Skeletal muscle tissue (tissue), 4 donors: ENCODE measurements around the gene SPINK1. TPM values are rescaled to one million over a fixed set of nuclear protein-coding genes. Genes with fewer than 3 reads are reported as not detected.

Experiments used
- H3K27ac ChIP-seq: one replicate; pipeline ENCODE4 v1.7.0; 2013; ENCODE audit warnings: mild to moderate bottlenecking, low read depth, low read length, inconsistent platforms
- H3K27me3 ChIP-seq, 3 donors: one replicate each; pipeline ENCODE4 v1.7.0; 2013; ENCODE audit warnings: low read length in 3 of 3; ENCODE audit not compliant: control insufficient read depth in 3 of 3, insufficient read depth in 3 of 3
- H3K36me3 ChIP-seq, 3 donors: one replicate each; pipeline ENCODE4 v1.7.0; 2013; ENCODE audit warnings: low read length in 3 of 3; ENCODE audit not compliant: control insufficient read depth in 3 of 3, insufficient read depth in 3 of 3
- H3K4me1 ChIP-seq, 3 donors: one replicate each; pipeline ENCODE4 v1.7.0; 2013; ENCODE audit warnings: low read length in 3 of 3, mild to moderate bottlenecking in 3 of 3; ENCODE audit not compliant: control insufficient read depth in 3 of 3, insufficient read depth in 3 of 3
- H3K4me3 ChIP-seq, 3 donors: one replicate each; pipeline ENCODE4 v1.7.0; 2013; ENCODE audit warnings: low read length in 3 of 3
- H3K9ac ChIP-seq, 3 donors: one replicate each; pipeline ENCODE4 v1.7.0; 2013; ENCODE audit warnings: low read length in 3 of 3, mild to moderate bottlenecking in 3 of 3, moderate library complexity in 2 of 3, low read depth in 1 of 3
- H3K9me3 ChIP-seq, 3 donors: one replicate each; pipeline ENCODE4 v1.7.0; 2013; ENCODE audit warnings: low read length in 3 of 3; ENCODE audit not compliant: control insufficient read depth in 3 of 3
- total RNA-seq: library from RNA; depleted of rRNA; stranded (reverse); fragments of >200 nt; gene quantifications from one replicate; pipeline ENCODE4 v1.2.3, GENCODE V29; 2014
- donor health status: Osteomylitis.

The SPINK1 gene
- total RNA-seq, 1 donor from 2014 or later, result not detected

DNA sequence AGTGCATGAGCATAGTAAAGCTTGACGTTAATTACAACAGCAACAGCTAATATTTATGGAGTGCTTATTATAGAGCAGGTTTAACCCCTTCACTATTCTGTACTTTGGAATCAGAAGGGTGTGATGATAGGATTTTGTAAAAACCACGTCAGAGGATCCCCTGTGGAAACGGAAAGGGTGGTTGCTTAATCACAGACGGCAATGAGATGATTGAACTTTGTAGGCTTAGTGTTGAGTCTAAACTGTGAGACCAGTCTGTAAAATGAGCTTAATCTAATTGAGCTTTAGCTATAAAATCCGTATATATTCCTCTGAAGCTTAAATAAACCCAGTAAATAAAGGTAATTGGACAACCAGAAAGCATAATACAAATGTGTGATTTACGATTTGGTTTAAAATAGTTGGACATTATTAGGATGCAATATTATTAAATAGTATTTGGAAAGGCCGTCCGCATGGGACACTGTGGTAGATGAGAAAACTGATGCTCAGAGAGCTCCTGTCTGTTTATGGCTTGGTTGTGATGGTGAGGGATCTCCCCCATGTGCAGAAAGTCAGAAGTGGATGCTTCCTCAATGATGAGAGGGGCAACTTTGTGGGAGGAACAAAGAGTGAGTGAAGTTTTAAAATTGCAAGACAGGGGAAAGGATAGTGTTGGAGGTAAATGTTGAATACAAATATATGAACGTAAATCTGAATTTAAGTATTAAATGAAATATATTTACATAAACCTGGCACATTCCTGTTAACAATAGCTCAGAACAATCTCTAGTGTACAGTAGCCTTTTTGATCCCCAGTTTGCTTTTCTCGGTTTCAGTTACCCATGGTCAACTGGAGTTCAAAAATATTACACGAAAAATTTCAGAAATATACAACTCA lies 23.7 kb upstream of the SPINK1 start:
- Histone ChIP-seq H3K9me3 (no peaks in the 10 kb centered on the region), H3K4me3 (no peak overlapping the region), H3K27ac (no peak overlapping the region), H3K27me3 (no peaks in the 10 kb centered on the region), H3K36me3 (no peaks in the 10 kb centered on the region), H3K9ac (no peak overlapping the region), H3K4me1 (no peaks in the 10 kb centered on the region)

DNA sequence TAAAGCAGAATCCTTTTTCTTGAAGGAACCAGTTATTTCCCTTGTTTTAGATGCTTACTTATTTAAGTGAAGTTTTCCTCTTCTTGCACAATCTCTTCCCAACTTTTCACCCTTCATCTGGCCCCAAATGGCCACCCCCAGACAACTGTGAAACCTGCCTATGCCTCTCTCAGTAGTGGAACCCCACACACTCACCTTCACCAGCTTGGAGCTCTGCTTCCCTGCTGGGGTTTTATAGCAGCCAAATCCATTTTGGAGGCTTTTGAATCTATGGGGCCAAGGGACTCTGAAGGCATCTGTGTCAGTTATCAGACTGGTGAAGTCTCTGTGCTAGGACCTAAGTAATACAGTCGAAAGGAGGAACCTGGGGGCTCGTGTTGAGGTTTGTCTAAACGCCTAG lies 22.9 kb upstream of the SPINK1 start:
- no peak overlapping the region for H3K9ac ChIP-seq
- H3K4me3 ChIP-seq, result no peak overlapping the region
- H3K27me3 ChIP-seq, result no peaks in the 10 kb centered on the region
- no peaks in the 10 kb centered on the region for H3K36me3 ChIP-seq
- no peak overlapping the region for H3K27ac ChIP-seq
- H3K4me1 ChIP-seq, result no peaks in the 10 kb centered on the region
- H3K9me3 ChIP-seq, result no peaks in the 10 kb centered on the region

DNA sequence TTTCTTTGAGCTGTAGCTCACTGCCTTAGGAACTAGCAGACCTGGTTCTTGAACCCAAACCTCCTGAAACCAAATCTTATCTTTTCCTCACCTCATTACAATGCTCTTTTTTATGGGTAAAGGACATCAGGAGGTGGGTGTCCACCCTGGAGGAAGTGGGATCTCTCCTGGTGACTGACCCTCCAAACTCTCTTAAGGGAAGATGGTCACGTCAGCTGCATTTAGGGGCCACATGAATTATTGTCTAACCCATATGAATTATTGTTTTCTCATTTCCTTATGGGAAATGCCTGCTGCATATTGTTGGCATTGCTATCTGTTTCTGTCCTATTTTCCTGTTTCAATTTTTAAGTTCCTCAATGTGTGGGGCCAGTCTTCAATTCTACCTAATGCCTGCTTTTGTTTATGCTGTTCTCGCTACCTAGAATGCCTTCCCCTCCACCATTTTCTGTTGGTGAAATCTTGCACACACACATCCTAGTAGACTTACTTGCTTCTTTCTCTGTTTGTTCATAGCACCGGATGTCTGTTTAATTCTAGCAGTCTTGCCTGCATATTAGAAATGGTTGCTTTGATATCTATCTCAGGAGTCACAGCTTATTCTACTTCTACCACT lies 22.0 kb upstream of the SPINK1 start:
- no peaks in the 10 kb centered on the region for H3K9me3 ChIP-seq
- no peaks in the 10 kb centered on the region for H3K4me1 ChIP-seq
- no peak overlapping the region for H3K9ac ChIP-seq
- H3K27me3 ChIP-seq, result no peaks in the 10 kb centered on the region
- no peak overlapping the region for H3K4me3 ChIP-seq
- no peak overlapping the region for H3K27ac ChIP-seq
- H3K36me3 ChIP-seq, result no peaks in the 10 kb centered on the region

DNA sequence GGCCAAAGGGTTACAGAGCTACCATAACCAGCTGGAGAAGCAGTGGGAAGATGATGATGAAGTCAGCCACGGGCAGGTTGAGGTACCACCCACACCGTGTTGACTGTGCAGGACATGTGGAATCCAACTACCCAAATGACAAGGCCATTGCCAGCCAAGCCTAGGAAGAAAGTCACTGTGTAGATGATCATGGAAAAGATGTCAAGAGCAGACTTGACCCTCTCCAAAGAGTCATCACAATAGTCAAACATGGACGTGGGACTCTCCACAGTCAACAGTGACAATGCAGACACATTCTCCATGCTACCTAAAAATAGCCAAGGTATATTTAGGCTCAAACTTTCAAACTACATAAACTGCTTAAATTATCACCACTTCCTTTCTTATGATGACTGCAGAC lies 20.9 kb upstream of the SPINK1 start:
- no peak overlapping the region for H3K4me3 ChIP-seq
- H3K4me1 ChIP-seq, result no peaks in the 10 kb centered on the region
- H3K27me3 ChIP-seq, result no peaks in the 10 kb centered on the region
- H3K9ac ChIP-seq, result no peak overlapping the region
- no peaks in the 10 kb centered on the region for H3K36me3 ChIP-seq
- no peaks in the 10 kb centered on the region for H3K9me3 ChIP-seq
- H3K27ac ChIP-seq, result no peak overlapping the region

DNA sequence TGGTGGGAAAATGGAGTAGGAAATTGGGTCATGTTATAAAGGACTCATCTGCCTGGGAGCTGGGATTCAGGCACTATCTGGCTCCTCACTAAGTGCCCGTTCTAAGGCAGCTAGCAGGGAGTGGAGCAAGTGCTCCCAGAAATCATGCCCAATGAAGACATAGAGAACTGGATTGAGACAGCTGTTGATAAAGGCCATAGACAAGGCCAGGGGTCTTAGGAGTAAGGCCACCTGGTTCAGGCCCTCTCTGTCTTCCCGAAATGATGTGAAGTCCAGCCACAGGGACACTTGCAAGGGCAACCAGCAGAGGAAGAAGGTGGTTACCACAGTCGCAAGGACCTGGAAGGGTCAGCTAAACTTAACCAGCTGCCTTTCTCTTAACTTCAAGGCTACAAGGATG lies 20.1 kb upstream of the SPINK1 start:
- Histone ChIP-seq H3K4me1 (no peaks in the 10 kb centered on the region), H3K27ac (no peak overlapping the region), H3K9me3 (no peaks in the 10 kb centered on the region), H3K36me3 (no peaks in the 10 kb centered on the region), H3K27me3 (no peaks in the 10 kb centered on the region), H3K4me3 (no peak overlapping the region), H3K9ac (no peak overlapping the region)

DNA sequence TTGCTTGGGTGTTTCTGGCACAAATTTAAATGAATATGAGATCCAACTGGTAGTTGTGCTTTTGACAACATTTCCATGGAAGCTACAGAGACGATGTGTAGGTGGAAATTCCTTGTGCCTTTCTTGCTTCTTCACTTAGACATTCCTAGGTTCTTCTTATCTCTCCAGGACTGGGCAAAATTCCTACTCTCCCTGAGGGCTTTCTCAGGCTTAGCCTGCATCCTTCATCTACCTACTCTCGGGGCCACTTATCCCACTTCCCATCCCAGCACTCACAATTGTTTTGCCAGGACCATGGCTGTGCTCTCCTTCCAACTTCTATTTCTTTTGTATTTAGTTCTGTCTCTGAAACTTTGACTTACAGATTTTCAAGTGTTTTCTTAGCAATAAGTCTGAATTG lies 17.8 kb upstream of the SPINK1 start:
- Histone ChIP-seq H3K27me3 (no peaks in the 10 kb centered on the region), H3K27ac (no peak overlapping the region), H3K9me3 (no peaks in the 10 kb centered on the region), H3K9ac (no peak overlapping the region), H3K36me3 (no peaks in the 10 kb centered on the region), H3K4me1 (no peaks in the 10 kb centered on the region), H3K4me3 (no peak overlapping the region)

DNA sequence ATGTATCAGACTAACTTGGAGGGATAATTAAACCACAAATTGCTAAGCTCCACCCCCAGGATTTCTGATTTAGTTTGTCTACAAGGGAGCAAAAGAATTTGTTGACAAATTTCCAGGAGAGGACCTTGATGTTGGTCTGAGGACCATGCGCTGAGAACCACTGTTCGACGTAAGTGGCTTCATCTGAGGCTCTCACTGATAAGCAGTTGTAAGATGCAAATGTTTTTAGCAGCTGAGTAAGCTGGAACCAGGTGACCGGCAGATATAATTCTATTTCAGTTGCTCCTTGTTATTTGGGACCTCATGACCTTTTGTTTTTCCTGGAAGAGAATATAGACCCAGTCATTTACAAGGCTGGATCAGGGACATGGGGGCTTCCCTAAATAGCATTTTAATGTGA lies 14.1 kb upstream of the SPINK1 start:
- H3K4me1 ChIP-seq, result no peaks in the 10 kb centered on the region
- H3K27me3 ChIP-seq, result peaks cover 0 to 2% (median 0%) of the 10 kb centered on the region in 3 donors
- H3K4me3 ChIP-seq, result no peak overlapping the region
- H3K36me3 ChIP-seq, result no peaks in the 10 kb centered on the region
- H3K27ac ChIP-seq, result no peak overlapping the region
- no peaks in the 10 kb centered on the region for H3K9me3 ChIP-seq
- no peak overlapping the region for H3K9ac ChIP-seq

DNA sequence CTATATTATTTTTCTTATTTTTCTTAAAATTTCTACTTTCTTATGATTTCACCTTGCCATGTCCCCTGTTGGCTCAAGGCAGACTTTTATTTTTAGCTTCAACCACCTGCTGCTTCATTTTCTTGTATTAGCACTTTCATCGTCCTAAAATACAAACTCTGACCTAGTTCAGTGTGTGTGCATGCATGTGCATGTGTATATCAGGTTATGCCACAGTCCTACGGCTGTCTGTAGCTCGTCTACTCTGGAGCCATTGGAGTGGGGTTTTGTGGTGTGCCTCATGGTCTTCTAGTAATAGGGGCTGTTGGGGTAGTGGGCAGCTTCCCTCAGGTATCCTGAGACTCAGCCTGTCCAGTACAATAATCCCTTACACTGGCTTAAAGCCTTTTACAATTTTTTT lies 13.4 kb upstream of the SPINK1 start:
- Histone ChIP-seq H3K4me3 (no peak overlapping the region), H3K36me3 (no peaks in the 10 kb centered on the region), H3K9me3 (no peaks in the 10 kb centered on the region), H3K9ac (no peak overlapping the region), H3K27me3 (peaks cover 0 to 2% (median 0%) of the 10 kb centered on the region in 3 donors), H3K27ac (no peak overlapping the region), H3K4me1 (no peaks in the 10 kb centered on the region)

DNA sequence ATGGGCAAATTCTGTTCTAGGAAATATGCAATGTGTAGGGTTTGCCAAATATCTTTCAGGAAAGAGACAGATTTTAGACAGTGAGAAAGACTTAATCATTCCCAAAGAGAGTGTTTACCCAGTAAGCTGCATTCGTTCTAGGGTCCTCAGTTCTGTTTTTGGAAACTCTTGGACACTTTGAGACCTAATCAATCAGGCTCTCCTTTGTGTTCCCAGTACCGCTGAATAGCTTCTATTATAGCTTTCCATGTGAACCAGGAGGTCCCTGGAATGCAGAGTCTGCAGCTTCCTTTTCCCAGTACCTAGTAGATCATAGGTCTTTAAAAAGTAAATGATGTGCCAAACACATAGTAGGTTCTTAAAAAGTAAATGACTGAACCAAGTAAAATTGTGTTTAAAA lies 11.4 kb upstream of the SPINK1 start:
- H3K9me3 ChIP-seq, result no peaks in the 10 kb centered on the region
- H3K4me1 ChIP-seq, result no peaks in the 10 kb centered on the region
- no peak overlapping the region for H3K9ac ChIP-seq
- no peak overlapping the region for H3K4me3 ChIP-seq
- no peaks in the 10 kb centered on the region for H3K36me3 ChIP-seq
- H3K27me3 ChIP-seq, result peaks cover 0 to 2% (median 0%) of the 10 kb centered on the region in 3 donors
- no peak overlapping the region for H3K27ac ChIP-seq

DNA sequence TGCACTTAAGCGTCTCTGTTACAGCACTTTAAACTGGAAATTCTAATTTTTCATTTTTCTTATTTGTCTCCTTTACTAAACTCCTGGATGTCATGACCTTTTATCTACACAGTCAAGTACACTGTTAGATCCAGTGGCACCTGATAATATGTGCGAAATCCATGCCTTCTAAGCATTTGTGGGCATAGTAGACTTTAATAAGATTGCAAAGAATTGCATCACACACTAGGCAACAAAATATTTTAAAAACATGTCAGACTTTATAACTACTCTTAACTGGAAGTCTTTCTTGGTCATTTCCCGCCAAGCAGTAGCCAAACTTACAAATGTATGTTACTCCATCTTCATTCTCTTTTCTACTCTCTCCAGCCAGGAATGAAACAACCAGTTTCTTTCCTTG lies 5.0 kb upstream of the SPINK1 start:
- no peaks in the 10 kb centered on the region for H3K4me1 ChIP-seq
- no peak overlapping the region for H3K4me3 ChIP-seq
- H3K27me3 ChIP-seq, result no peaks in the 10 kb centered on the region
- H3K9ac ChIP-seq, result no peak overlapping the region
- H3K36me3 ChIP-seq, result no peaks in the 10 kb centered on the region
- H3K27ac ChIP-seq, result no peak overlapping the region
- no peaks in the 10 kb centered on the region for H3K9me3 ChIP-seq
